ENCODE results near the gene COQ10A. TPM values are rescaled to one million over a fixed set of nuclear protein-coding genes. Genes with fewer than 3 reads are reported as not detected.

The COQ10A gene
- total and polyA plus RNA-seq, 2 of the 13 experiments (the other 11 are each of a cell fraction or from before 2014, with no cell fraction given), result 21.0 to 37.3 TPM

DNA sequence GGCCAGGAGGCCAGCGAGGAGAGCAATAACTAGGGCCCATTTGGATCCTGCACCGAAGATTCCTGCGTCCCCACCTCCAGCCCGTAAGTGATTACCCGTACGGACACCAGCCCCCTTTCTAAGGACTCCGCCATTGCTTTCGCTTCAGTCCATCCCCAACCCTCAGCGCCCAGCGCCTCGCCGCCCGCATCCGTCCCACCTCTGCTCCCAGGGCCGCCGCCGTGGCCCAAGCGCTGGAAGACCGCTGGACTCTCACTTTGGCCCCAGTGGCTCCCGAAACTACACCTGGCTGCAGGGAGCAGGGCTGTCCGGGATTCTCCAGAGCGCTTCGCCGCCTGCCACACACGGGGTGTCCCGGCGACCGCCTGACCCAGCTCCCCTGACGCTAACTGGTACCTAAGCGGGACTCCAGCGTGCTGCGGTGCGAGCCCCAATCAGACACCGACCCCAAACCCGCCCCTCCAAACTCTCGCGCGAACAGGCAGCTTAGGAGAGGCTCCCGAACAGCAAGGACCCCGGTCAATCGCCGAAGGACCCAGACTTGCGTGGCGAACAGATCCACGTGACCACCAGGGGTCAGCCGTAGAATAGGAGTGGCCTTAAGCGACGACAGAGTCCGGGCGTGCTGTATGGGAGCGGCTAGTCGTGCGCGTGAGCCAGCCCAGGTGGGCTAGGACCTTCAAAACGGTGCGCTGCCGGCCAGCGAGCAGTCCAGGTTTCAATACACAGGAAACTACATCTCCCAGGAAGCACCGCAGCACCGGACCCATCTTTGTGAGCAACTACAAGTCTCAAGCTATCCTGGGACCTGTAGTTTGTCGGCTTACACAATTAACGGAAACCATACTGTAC is 49.1 kb downstream of the COQ10A start, which contains the start of gene CNPY2 (continued):
- TF ChIP-seq, protein P1, sequence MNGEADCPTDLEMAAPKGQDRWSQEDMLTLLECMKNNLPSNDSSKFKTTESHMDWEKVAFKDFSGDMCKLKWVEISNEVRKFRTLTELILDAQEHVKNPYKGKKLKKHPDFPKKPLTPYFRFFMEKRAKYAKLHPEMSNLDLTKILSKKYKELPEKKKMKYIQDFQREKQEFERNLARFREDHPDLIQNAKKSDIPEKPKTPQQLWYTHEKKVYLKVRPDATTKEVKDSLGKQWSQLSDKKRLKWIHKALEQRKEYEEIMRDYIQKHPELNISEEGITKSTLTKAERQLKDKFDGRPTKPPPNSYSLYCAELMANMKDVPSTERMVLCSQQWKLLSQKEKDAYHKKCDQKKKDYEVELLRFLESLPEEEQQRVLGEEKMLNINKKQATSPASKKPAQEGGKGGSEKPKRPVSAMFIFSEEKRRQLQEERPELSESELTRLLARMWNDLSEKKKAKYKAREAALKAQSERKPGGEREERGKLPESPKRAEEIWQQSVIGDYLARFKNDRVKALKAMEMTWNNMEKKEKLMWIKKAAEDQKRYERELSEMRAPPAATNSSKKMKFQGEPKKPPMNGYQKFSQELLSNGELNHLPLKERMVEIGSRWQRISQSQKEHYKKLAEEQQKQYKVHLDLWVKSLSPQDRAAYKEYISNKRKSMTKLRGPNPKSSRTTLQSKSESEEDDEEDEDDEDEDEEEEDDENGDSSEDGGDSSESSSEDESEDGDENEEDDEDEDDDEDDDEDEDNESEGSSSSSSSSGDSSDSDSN (CRISPR knock-in tag; IDR thresholded peaks at IDR 0.05), result peak; percentile 77
- TF ChIP-seq, protein P2, sequence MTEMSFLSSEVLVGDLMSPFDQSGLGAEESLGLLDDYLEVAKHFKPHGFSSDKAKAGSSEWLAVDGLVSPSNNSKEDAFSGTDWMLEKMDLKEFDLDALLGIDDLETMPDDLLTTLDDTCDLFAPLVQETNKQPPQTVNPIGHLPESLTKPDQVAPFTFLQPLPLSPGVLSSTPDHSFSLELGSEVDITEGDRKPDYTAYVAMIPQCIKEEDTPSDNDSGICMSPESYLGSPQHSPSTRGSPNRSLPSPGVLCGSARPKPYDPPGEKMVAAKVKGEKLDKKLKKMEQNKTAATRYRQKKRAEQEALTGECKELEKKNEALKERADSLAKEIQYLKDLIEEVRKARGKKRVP (CRISPR knock-in tag; IDR thresholded peaks at IDR 0.05), result 0 out of 4 replicates have a peak, but pooled peaks of 1 of the 2 experiments have one; percentile 70
- TF ChIP-seq RELA (CRISPR knock-in tag; IDR thresholded peaks at IDR 0.05) (no peak), MAF1 (CRISPR knock-in tag; IDR thresholded peaks at IDR 0.05; ENCODE audit: borderline replicate concordance) (peak; percentile 51; the same call in 1 of the 2 replicates), ZNF781 (CRISPR knock-in tag; IDR thresholded peaks at IDR 0.05; ENCODE audit: borderline replicate concordance, not compliant biosample characterization) (peak; percentile 61), ZNF678 (CRISPR knock-in tag; IDR thresholded peaks at IDR 0.05) (peak; percentile 64; the same call in 1 of the 2 replicates), SATB2 (CRISPR knock-in tag; IDR thresholded peaks at IDR 0.05) (peak; percentile 80; the same call in 1 of the 2 replicates), TOPORS (CRISPR knock-in tag; IDR thresholded peaks at IDR 0.05) (no peak), ZMAT3 (CRISPR knock-in tag; conservative IDR thresholded peaks at IDR 0.05) (peak; percentile 86), THYN1 (CRISPR knock-in tag; IDR thresholded peaks at IDR 0.05; ENCODE audit: borderline replicate concordance, low read depth) (no peak), HIVEP1 (CRISPR knock-in tag; IDR thresholded peaks at IDR 0.05) (peak; percentile 92), RAD51 (IDR thresholded peaks at IDR 0.05; ENCODE audit: borderline replicate concordance) (peak; percentile 78), ZNF430 (CRISPR knock-in tag; IDR thresholded peaks at IDR 0.05) (peak; percentile 93), ZNF121 (CRISPR knock-in tag; IDR thresholded peaks at IDR 0.05) (no peak), ZNF431 (CRISPR knock-in tag; IDR thresholded peaks at IDR 0.05; ENCODE audit: borderline replicate concordance, low read depth) (peak; percentile 50; the same call in 1 of the 2 replicates), NFE2L2 (IDR thresholded peaks at IDR 0.05; ENCODE audit: low read length) (no peak), SOX13 (IDR thresholded peaks at IDR 0.05) (no peak), SOX13 (CRISPR knock-in tag; conservative IDR thresholded peaks at IDR 0.05 in 1 of 2, IDR thresholded peaks at IDR 0.05 in 1 of 2) (peak in 1 of 2 experiments; percentile 32; a peak in 1 of 4 replicates), ARNT (IDR thresholded peaks at IDR 0.05) (no peak), TP53 (CRISPR knock-in tag; conservative IDR thresholded peaks at IDR 0.05) (0 out of 2 replicates have a peak, but pooled peaks have one; percentile 86)
- TF ChIP-seq, protein P3, sequence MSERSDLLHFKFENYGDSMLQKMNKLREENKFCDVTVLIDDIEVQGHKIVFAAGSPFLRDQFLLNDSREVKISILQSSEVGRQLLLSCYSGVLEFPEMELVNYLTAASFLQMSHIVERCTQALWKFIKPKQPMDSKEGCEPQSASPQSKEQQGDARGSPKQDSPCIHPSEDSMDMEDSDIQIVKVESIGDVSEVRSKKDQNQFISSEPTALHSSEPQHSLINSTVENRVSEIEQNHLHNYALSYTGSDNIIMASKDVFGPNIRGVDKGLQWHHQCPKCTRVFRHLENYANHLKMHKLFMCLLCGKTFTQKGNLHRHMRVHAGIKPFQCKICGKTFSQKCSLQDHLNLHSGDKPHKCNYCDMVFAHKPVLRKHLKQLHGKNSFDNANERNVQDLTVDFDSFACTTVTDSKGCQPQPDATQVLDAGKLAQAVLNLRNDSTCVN (CRISPR knock-in tag; IDR thresholded peaks at IDR 0.05; ENCODE audit: borderline replicate concordance), result peak; percentile 17; the same call in 1 of the 2 replicates
- TF ChIP-seq, protein P4, sequence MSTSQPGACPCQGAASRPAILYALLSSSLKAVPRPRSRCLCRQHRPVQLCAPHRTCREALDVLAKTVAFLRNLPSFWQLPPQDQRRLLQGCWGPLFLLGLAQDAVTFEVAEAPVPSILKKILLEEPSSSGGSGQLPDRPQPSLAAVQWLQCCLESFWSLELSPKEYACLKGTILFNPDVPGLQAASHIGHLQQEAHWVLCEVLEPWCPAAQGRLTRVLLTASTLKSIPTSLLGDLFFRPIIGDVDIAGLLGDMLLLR (CRISPR knock-in tag; IDR thresholded peaks at IDR 0.05), result peak; percentile 45; the same call in 1 of the 2 replicates
- TF ChIP-seq, protein P5, sequence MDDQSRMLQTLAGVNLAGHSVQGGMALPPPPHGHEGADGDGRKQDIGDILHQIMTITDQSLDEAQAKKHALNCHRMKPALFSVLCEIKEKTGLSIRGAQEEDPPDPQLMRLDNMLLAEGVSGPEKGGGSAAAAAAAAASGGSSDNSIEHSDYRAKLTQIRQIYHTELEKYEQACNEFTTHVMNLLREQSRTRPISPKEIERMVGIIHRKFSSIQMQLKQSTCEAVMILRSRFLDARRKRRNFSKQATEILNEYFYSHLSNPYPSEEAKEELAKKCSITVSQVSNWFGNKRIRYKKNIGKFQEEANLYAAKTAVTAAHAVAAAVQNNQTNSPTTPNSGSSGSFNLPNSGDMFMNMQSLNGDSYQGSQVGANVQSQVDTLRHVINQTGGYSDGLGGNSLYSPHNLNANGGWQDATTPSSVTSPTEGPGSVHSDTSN (CRISPR knock-in tag; IDR thresholded peaks at IDR 0.05; ENCODE audit: borderline replicate concordance), result 0 out of 2 replicates have a peak, but pooled peaks have one; percentile 73

Data from HepG2 (cell line).